SU-DHL-6 (cell line): ENCODE measurements around the gene SGPP2.

Source experiments
- H2AFZ ChIP-seq: fragments of 200-600 bp; sonication (generic); 2 replicates; pipeline ENCODE4 v1.6.1; 2014; ENCODE audit warnings: low read depth, mild to moderate bottlenecking, moderate library complexity, mixed read lengths, antibody characterized with exemption, low read length; ENCODE audit not compliant: severe bottlenecking
- H3F3A ChIP-seq: fragments of 200-600 bp; shearing (Covaris generic); 2 replicates; pipeline ENCODE4 v1.6.0; 2016; ENCODE audit warnings: antibody characterized with exemption, mild to moderate bottlenecking; ENCODE audit not compliant: insufficient read depth
- H3K27ac ChIP-seq: fragments of 200-600 bp; sonication (generic); 2 replicates; pipeline ENCODE4 v1.5.1; 2016; ENCODE audit warnings: low read depth, mild to moderate bottlenecking, low read length, moderate library complexity, mixed read lengths
- H3K27me3 ChIP-seq: fragments of 200-600 bp; sonication (generic), shearing (Covaris generic); 2 replicates; pipeline ENCODE4 v1.6.0; 2014; ENCODE audit warnings: mild to moderate bottlenecking, low read length
- H3K36me3 ChIP-seq: fragments of 200-600 bp; sonication (generic); 2 replicates; pipeline ENCODE4 v1.6.1; 2014; ENCODE audit warnings: mild to moderate bottlenecking, low read length, mixed read lengths
- H3K4me2 ChIP-seq: fragments of 300-600, 200-600 bp; shearing (Covaris generic), sonication (generic); 2 replicates; pipeline ENCODE4 v1.6.0; 2014; ENCODE audit warnings: low read length, low read depth, mild to moderate bottlenecking; ENCODE audit not compliant: poor library complexity, severe bottlenecking
- H3K4me3 ChIP-seq: fragments of 200-600 bp; sonication (generic); 2 replicates; pipeline ENCODE4 v1.5.1; 2014; ENCODE audit warnings: antibody characterized with exemption, low read length, mild to moderate bottlenecking, mixed read lengths; ENCODE audit not compliant: insufficient read depth, poor library complexity, severe bottlenecking
- H3K79me2 ChIP-seq: fragments of 200-600 bp; sonication (generic); 2 replicates; pipeline ENCODE4 v1.6.1; 2014; ENCODE audit warnings: mild to moderate bottlenecking, low read length, moderate library complexity; ENCODE audit not compliant: insufficient read depth
- H3K9ac ChIP-seq: fragments of 200-600 bp; sonication (generic); 2 replicates; pipeline ENCODE4 v1.7.0; 2014; ENCODE audit warnings: mild to moderate bottlenecking, low read length
- H3K9me2 ChIP-seq: fragments of 200-600 bp; sonication (generic); replicated peaks from 2 replicates; pipeline ENCODE4 v1.6.1; 2014; ENCODE audit warnings: low read length; ENCODE audit not compliant: insufficient read depth
- H3K9me3 ChIP-seq: fragments of 200-600 bp; sonication (generic); 2 replicates; pipeline ENCODE4 v1.6.1; 2014; ENCODE audit warnings: low read length, mixed read lengths; ENCODE audit not compliant: insufficient read depth
- H4K20me1 ChIP-seq: fragments of 200-600 bp; sonication (generic); 2 replicates; pipeline ENCODE4 v1.6.1; 2014; ENCODE audit warnings: low read depth, mild to moderate bottlenecking, antibody characterized with exemption, low read length, moderate library complexity, mixed read lengths
- EZH2phosphoT487 ChIP-seq: fragments of 200-600 bp; sonication (generic), shearing (Covaris generic); conservative IDR thresholded peaks from 2 replicates; pipeline ENCODE4 v1.6.1; 2018; ENCODE audit warnings: mild to moderate bottlenecking, antibody characterized with exemption, low read length, moderate library complexity, mixed read lengths
- TF ChIP-seq, protein P1 (sequence below): fragments of 200-600 bp; sonication (generic); IDR thresholded peaks from one replicate; pipeline ENCODE4 v1.5.1; 2017; ENCODE audit warnings: antibody characterized with exemption, mild to moderate bottlenecking, low read length, moderate library complexity; ENCODE audit not compliant: insufficient read depth, poor library complexity, severe bottlenecking

Gene SGPP2

DNA sequence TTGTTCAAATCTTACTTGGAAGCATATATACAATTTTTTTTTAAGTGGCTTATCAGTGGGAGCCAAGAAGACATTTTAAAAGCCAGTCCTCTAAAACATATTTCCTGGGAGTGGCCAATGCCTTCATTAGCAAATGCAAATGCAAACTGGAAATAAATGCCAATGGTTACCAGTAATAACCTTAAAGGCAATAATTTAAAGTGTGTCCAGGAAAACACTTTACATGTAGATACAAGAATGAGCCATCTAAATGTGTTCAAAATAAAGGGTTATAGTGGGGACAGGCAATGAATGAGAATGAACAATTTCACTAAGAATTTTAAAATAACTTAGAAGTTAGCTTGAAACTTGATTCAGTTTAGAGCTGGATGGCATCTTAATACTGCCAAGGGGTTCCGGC lies 167.3 kb downstream of the SGPP2 start:
- no peaks in the 10 kb centered on the region for H3F3A ChIP-seq
- H2AFZ ChIP-seq = no peak overlapping the region
- H3K9me3 ChIP-seq = no peaks in the 10 kb centered on the region
- H3K27me3 ChIP-seq = no peaks in the 10 kb centered on the region
- H3K4me2 ChIP-seq = no peak overlapping the region
- H3K36me3 ChIP-seq = peaks cover 40% of the 10 kb centered on the region
- H3K9me2 ChIP-seq = no peaks in the 10 kb centered on the region
- no peak overlapping the region for H3K4me3 ChIP-seq
- no peak overlapping the region for H3K27ac ChIP-seq
- no peaks in the 10 kb centered on the region; the same call in none of the 2 replicates for H3K79me2 ChIP-seq
- no peaks in the 10 kb centered on the region for H4K20me1 ChIP-seq
- TF ChIP-seq, protein P1, sequence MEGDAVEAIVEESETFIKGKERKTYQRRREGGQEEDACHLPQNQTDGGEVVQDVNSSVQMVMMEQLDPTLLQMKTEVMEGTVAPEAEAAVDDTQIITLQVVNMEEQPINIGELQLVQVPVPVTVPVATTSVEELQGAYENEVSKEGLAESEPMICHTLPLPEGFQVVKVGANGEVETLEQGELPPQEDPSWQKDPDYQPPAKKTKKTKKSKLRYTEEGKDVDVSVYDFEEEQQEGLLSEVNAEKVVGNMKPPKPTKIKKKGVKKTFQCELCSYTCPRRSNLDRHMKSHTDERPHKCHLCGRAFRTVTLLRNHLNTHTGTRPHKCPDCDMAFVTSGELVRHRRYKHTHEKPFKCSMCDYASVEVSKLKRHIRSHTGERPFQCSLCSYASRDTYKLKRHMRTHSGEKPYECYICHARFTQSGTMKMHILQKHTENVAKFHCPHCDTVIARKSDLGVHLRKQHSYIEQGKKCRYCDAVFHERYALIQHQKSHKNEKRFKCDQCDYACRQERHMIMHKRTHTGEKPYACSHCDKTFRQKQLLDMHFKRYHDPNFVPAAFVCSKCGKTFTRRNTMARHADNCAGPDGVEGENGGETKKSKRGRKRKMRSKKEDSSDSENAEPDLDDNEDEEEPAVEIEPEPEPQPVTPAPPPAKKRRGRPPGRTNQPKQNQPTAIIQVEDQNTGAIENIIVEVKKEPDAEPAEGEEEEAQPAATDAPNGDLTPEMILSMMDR = no peak
- TF ChIP-seq EZH2phosphoT487 = no peak
- H3K9ac ChIP-seq = no peak overlapping the region

DNA sequence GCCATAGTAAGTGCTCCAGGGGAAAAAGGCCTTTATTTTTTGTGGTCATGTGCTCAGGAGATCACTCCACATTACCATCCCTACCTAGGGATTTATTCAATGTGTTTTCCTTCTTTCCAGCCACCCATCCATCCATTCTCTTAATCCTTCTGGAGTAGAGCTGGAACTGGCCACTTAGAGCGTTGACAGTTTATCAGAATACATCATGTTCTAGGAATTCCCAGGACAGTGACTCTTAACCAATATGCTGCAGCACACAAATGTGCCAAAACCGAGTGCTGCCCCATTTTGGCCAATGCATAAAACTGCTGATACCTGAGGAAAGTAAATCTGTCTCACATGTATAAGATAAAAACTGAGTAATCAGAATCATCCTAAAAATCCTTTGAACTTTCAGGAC lies 167.8 kb downstream of the SGPP2 start:
- Histone ChIP-seq H2AFZ (no peak overlapping the region), H4K20me1 (no peaks in the 10 kb centered on the region), H3K9ac (no peak overlapping the region), H3K79me2 (no peaks in the 10 kb centered on the region; the same call in none of the 2 replicates), H3F3A (no peaks in the 10 kb centered on the region), H3K4me3 (no peak overlapping the region), H3K27me3 (no peaks in the 10 kb centered on the region), H3K9me3 (no peaks in the 10 kb centered on the region), H3K4me2 (no peak overlapping the region), H3K9me2 (no peaks in the 10 kb centered on the region), H3K36me3 (peaks cover 45% of the 10 kb centered on the region), H3K27ac (no peak overlapping the region)
- TF ChIP-seq EZH2phosphoT487 = no peak
- TF ChIP-seq, protein P1 = no peak

DNA sequence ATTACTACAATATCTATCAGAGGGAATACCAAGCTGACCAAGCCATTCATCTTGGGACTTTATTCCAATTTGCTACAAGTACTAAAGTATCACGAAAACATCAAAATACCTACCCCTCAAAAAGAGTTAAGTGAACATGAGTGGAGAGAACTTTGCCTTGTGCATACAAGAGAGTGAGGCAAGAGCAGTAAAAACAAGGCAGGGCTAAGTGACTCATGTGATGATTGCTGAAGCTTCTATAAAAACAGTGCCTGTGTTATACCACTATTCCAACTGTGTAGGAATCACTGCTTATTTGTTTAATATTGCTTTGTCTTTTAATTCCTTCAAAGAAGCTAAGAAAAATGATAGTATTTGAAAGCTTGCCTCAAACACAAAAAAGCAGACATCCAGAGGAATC lies 170.3 kb downstream of the SGPP2 start:
- Histone ChIP-seq H4K20me1 (0 out of 2 replicates have a peak, but pooled peaks cover 4% of the 10 kb centered on the region), H3K27me3 (no peaks in the 10 kb centered on the region), H3F3A (peaks cover 5% of the 10 kb centered on the region; the same call in 1 of the 2 replicates), H3K4me3 (no peak overlapping the region), H3K4me2 (no peak overlapping the region), H2AFZ (no peak overlapping the region), H3K27ac (no peak overlapping the region), H3K9ac (no peak overlapping the region), H3K79me2 (no peaks in the 10 kb centered on the region; the same call in none of the 2 replicates), H3K9me3 (no peaks in the 10 kb centered on the region), H3K36me3 (peaks cover 62% of the 10 kb centered on the region), H3K9me2 (no peaks in the 10 kb centered on the region)
- TF ChIP-seq, protein P1 = no peak
- no peak for TF ChIP-seq EZH2phosphoT487
